LNCAP (cell line): ENCODE results near the gene WFS1.

Experiments used
- TF ChIP-seq, protein P1 (sequence below): fragments of 450-650 bp; IDR thresholded peaks from 2 replicates; pipeline ENCODE4 v1.5.1; 2017; ENCODE audit warnings: mild to moderate bottlenecking

Gene WFS1

GRCh38 chr4:6338951-6339817, 69.5 kb downstream of the WFS1 start:
- TF ChIP-seq, protein P1, sequence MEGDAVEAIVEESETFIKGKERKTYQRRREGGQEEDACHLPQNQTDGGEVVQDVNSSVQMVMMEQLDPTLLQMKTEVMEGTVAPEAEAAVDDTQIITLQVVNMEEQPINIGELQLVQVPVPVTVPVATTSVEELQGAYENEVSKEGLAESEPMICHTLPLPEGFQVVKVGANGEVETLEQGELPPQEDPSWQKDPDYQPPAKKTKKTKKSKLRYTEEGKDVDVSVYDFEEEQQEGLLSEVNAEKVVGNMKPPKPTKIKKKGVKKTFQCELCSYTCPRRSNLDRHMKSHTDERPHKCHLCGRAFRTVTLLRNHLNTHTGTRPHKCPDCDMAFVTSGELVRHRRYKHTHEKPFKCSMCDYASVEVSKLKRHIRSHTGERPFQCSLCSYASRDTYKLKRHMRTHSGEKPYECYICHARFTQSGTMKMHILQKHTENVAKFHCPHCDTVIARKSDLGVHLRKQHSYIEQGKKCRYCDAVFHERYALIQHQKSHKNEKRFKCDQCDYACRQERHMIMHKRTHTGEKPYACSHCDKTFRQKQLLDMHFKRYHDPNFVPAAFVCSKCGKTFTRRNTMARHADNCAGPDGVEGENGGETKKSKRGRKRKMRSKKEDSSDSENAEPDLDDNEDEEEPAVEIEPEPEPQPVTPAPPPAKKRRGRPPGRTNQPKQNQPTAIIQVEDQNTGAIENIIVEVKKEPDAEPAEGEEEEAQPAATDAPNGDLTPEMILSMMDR: no peak

GRCh38 chr4:6339818-6340445, 70.3 kb downstream of the WFS1 start:
- TF ChIP-seq, protein P1: no peak

- TF ChIP-seq, protein P1: no peak
These were observed 70.9 kb downstream of the WFS1 start for GRCh38 chr4:6340446-6341015.

DNA sequence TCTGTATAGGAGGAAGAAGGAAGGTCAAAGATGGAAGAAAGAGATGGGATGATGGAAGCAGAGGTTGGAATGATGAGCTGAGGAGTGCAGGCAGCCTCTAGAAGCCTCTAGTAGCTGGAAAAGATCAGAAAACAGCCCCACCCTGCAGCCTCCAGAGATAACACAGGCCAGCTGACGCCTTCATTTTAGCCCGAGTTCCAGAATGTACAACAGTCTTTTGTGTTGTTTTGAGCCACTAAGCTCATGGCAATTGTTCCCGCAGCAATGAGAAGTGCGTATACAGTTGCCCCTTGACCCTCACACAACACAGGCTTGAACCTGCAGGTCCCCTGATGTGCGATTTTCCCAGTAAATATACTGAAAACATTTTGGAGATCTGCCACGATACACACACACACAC, 72.0 kb downstream of the WFS1 start:
- TF ChIP-seq, protein P1: no peak

- TF ChIP-seq, protein P1: no peak
These were observed 73.1 kb downstream of the WFS1 start for GRCh38 chr4:6342530-6343293.

DNA sequence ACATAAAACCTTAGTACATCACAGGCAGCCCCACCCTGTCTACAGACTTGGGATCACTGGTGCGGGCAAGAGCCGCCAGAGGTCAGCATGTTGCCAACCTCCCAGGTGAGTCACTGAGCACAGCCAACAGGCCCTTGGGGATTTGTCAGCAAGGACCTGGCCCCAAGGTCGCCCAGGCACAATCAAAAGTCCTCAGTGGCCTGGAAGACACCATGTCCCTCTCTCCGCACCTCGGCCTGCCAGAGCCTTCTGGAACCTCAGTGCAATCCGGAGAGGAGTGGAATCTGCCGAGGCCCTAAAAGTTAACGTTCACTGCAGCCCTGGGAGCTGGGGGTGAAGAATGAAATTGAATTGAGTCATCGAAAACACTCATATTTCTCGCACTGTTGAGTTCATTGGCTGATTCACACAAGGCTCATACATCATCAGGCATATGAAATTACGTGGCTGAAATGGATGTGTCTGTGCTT, 74.3 kb downstream of the WFS1 start:
- TF ChIP-seq, protein P1: peak; percentile 68
